Activated B cell treated with CpG ODN at 0.5 μM for 24 hours (primary cell): ENCODE measurements around the gene EYS. TPM values are rescaled to one million over a fixed set of nuclear protein-coding genes. Genes with fewer than 3 reads are reported as not detected.

Experiments used
- ATAC-seq: fragments of 200-7000 bp; cut with Tn5 transposase; one replicate; pipeline ENCODE4 v1.10.0; 2021; ENCODE audit warnings: low read depth, mild to moderate bottlenecking, moderate library complexity
- CTCF ChIA-PET: fragments of 350-600 bp; sonication (Branson Sonifier 250); formaldehyde crosslinking; loops from one replicate; lab custom pipeline; 2021; ENCODE audit warnings: antibody characterized with exemption; lab: Charles Lee
- POLR2A ChIA-PET: fragments of 350-600 bp; sonication (Branson Sonifier 250); formaldehyde crosslinking; loops from one replicate; lab custom pipeline; 2021; ENCODE audit warnings: antibody characterized with exemption; lab: Charles Lee
- DNase-seq: peaks from one replicate; pipeline ENCODE4 v3.0.0; 2022
- H3K27ac Mint-ChIP-seq: one replicate; pipeline ENCODE4 v1.8.0; 2020; ENCODE audit warnings: mixed read lengths
- H3K27me3 Mint-ChIP-seq: one replicate; pipeline ENCODE4 v1.8.0; 2021; ENCODE audit warnings: mixed read lengths
- H3K36me3 Mint-ChIP-seq: one replicate; pipeline ENCODE4 v1.8.0; 2021; ENCODE audit warnings: low read depth, mixed read lengths
- H3K4me1 Mint-ChIP-seq: one replicate; pipeline ENCODE4 v1.8.0; 2021; ENCODE audit warnings: mixed read lengths
- H3K4me3 Mint-ChIP-seq: one replicate; pipeline ENCODE4 v1.8.0; 2020; ENCODE audit warnings: mild to moderate bottlenecking, mixed read lengths
- H3K9me3 Mint-ChIP-seq: one replicate; pipeline ENCODE4 v1.8.0; 2020; ENCODE audit warnings: mixed read lengths
- intact Hi-C: fragments of 100-400 bp; cut with micrococcal nuclease; formaldehyde crosslinking; loops from one replicate; pipeline ENCODE4 v1.15.1; 2024
- total RNA-seq: library from RNA; stranded (reverse); gene quantifications from 2 replicates; pipeline ENCODE4 v1.2.3, GENCODE V29; 2022
- TF ChIP-seq, protein P1 (sequence below): fragments of 200-600 bp; IDR thresholded peaks from one replicate; pipeline ENCODE4 v1.8.0; 2022; ENCODE audit warnings: antibody characterized with exemption, mild to moderate bottlenecking

The EYS gene
- total RNA-seq, 1 donor from 2014 or later, result not detected

DNA sequence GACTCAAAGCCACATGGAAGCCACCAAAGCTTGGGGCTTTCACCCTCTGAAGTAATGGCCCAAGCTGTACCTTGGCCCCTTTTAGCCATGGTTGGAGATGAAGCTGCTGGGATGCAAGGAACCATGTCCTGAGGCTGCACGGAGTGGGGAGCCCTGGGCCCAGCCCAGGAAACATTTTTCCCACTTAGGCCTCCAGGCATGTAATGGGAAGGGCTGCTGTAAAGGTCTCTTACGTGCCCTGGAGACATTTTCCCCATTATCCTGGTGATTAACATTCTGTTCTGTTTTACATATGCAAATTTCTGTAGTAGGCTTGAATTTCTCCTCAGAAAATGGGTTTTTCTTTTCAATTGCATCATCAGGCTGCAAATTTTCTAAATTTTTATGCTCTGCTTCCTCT lies 558.2 kb downstream of the EYS start:
- H3K9me3 Mint-ChIP-seq, result peaks cover 15% of the 10 kb centered on the region
- ATAC-seq, result no peak
- no peak for DNase-seq
- no peak overlapping the region for H3K4me3 Mint-ChIP-seq
- no peaks in the 10 kb centered on the region for H3K36me3 Mint-ChIP-seq
- intact Hi-C loops, result no loop called here
- H3K27ac Mint-ChIP-seq, result no peak overlapping the region
- TF ChIP-seq, protein P1, sequence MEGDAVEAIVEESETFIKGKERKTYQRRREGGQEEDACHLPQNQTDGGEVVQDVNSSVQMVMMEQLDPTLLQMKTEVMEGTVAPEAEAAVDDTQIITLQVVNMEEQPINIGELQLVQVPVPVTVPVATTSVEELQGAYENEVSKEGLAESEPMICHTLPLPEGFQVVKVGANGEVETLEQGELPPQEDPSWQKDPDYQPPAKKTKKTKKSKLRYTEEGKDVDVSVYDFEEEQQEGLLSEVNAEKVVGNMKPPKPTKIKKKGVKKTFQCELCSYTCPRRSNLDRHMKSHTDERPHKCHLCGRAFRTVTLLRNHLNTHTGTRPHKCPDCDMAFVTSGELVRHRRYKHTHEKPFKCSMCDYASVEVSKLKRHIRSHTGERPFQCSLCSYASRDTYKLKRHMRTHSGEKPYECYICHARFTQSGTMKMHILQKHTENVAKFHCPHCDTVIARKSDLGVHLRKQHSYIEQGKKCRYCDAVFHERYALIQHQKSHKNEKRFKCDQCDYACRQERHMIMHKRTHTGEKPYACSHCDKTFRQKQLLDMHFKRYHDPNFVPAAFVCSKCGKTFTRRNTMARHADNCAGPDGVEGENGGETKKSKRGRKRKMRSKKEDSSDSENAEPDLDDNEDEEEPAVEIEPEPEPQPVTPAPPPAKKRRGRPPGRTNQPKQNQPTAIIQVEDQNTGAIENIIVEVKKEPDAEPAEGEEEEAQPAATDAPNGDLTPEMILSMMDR, result no peak
- no peaks in the 10 kb centered on the region for H3K4me1 Mint-ChIP-seq
- ChIA-PET CTCF (no interaction called here), POLR2A (no interaction called here)
- no peaks in the 10 kb centered on the region for H3K27me3 Mint-ChIP-seq

DNA sequence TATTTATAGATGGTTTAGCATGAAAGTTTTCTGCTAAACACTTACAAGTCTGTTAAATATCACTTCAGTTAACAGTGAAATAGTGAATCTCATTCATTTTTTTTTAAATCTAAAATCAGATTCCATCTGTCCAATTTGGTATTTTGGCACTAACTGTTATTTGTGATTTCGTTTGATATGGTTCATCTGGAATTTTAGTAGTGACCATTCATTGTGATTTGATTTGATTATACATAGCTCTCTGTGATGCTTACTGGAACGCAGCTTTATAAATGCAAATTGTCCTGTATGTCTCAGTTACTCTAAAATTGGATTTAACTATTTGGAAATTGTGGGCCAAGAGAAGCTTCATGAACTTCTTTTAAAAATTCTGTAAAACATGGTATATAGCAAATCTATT lies 571.5 kb downstream of the EYS start:
- ATAC-seq (no peak), DNase-seq (no peak)
- intact Hi-C loops, result no loop called here
- H3K27me3 Mint-ChIP-seq, result no peaks in the 10 kb centered on the region
- TF ChIP-seq, protein P1, result no peak
- peaks cover 11% of the 10 kb centered on the region for H3K9me3 Mint-ChIP-seq
- ChIA-PET POLR2A (no interaction called here), CTCF (no interaction called here)
- H3K27ac Mint-ChIP-seq, result no peak overlapping the region
- no peak overlapping the region for H3K4me3 Mint-ChIP-seq
- no peaks in the 10 kb centered on the region for H3K36me3 Mint-ChIP-seq
- H3K4me1 Mint-ChIP-seq, result no peaks in the 10 kb centered on the region

DNA sequence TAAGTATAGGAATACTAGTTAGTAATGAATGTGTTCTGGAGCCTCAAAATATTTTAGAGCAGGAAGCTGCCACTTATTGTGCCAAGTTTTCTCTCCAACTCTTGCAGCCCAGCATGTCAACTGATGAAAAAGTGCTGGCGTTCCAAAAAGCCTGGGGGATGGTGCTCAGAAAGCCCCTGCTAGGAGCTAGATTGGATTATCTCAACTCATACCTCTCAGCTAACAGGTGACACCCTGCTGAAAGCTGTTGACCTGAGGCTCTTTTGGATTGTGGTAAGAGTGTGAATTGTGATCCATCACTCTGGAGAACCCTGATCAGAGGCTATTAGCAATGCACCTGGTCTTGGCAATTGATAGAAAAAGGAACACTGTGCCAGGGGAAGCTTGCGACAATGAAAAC lies 580.4 kb downstream of the EYS start:
- Mint-ChIP-seq H3K4me3 (no peak overlapping the region), H3K27ac (no peak overlapping the region), H3K27me3 (no peaks in the 10 kb centered on the region), H3K36me3 (no peaks in the 10 kb centered on the region), H3K4me1 (no peaks in the 10 kb centered on the region), H3K9me3 (peaks cover 2% of the 10 kb centered on the region)
- DNase-seq, result no peak
- intact Hi-C loops, result no loop called here
- ATAC-seq, result no peak
- ChIA-PET CTCF (no interaction called here), POLR2A (no interaction called here)
- TF ChIP-seq, protein P1, result no peak

DNA sequence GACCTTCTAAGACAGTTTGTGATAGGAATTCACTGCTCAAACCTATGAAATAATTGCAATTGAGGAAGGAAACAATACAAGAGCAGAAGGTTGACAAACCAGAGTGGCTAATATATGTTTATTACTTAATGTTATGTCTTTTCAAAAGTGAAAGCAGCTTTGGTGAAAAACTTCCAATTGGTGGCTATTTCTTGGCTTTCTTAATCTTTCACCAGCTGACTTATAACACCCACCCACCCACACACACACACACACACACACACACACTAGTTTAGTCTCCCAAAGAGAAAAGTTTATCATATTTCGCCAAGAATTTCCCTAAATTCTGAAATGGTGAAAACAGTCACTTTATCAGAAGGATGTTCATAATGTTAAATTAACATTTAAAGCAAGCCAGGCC lies 583.5 kb downstream of the EYS start:
- no peaks in the 10 kb centered on the region for H3K27me3 Mint-ChIP-seq
- peaks cover 4% of the 10 kb centered on the region for H3K9me3 Mint-ChIP-seq
- TF ChIP-seq, protein P1, result no peak
- H3K27ac Mint-ChIP-seq, result no peak overlapping the region
- ATAC-seq (no peak), DNase-seq (no peak)
- no peaks in the 10 kb centered on the region for H3K4me1 Mint-ChIP-seq
- intact Hi-C loops, result no loop called here
- no peak overlapping the region for H3K4me3 Mint-ChIP-seq
- POLR2A ChIA-PET, result no interaction called here
- no peaks in the 10 kb centered on the region for H3K36me3 Mint-ChIP-seq
- CTCF ChIA-PET, result no interaction called here

DNA sequence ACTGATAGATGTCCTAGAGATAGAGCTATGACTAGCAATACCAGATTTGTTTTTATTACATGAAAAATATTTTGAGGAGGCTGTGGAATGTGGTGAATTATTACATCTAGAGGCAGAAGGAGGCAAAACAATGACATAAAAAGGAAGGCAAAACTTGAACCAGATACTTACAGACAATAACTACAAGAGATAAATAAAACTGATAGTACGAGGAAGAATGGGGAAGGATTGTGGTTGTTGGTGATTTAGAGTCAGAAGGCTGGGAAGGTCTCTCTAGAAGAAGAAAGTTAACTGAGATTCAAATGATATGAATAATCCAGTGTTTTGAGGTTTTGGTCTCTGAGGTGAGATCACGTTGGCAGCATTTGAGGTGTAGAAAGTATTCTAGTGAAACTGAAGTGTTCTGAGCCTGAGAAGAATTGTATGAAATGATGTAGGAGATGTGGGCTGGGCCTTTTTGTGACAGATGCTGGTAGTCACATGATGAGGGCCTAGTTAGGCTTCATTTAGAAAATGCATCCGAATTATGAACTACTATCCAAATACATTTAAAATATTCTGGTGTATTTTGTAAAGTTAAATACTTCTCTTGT lies 589.1 kb downstream of the EYS start:
- H3K4me1 Mint-ChIP-seq, result no peaks in the 10 kb centered on the region
- ChIA-PET POLR2A (no interaction called here), CTCF (no interaction called here)
- H3K27me3 Mint-ChIP-seq, result no peaks in the 10 kb centered on the region
- no peak for DNase-seq
- intact Hi-C loops, result no loop called here
- H3K9me3 Mint-ChIP-seq, result peaks cover 4% of the 10 kb centered on the region
- TF ChIP-seq, protein P1, result no peak
- ATAC-seq, result no peak
- no peaks in the 10 kb centered on the region for H3K36me3 Mint-ChIP-seq
- no peak overlapping the region for H3K27ac Mint-ChIP-seq
- H3K4me3 Mint-ChIP-seq, result no peak overlapping the region
